Diencephalon (tissue), 1 donor: Measurements from ENCODE around the gene KIF25. TPM values are rescaled to one million over a fixed set of nuclear protein-coding genes. Genes with fewer than 3 reads are reported as not detected.

Source experiments
- total RNA-seq: library from RNA; depleted of rRNA; stranded (reverse); fragments of >200 nt; gene quantifications from one replicate; pipeline ENCODE4 v1.2.3, GENCODE V29; 2014

Gene KIF25
- total RNA-seq: not detected

GRCh38 chr6:167997642-167998041, at the start of gene KIF25:
TSS of gene KIF25 (plus strand) at chr6:167997671. CDS start at chr6:168029586, 31,915 bp downstream.

GRCh38 chr6:168078943-168079405, 81.5 kb downstream of the KIF25 start, which contains the start of gene FRMD1:
TSS of gene FRMD1 (minus strand) at chr6:168079212. CDS start at chr6:168079094, 118 bp downstream.

Other genes starting within 250 kb of the KIF25 start
- 194 TPM for gene AFDN, start 170.8 kb upstream of the KIF25 start, total RNA-seq
- gene FRMD1, start 81.5 kb downstream of the KIF25 start, total RNA-seq: not detected